Fibroblast of skin of left biceps (primary cell): ENCODE data around the gene PSD4.

Source experiments
- DNase-seq, 2 experiments: peaks; one replicate each; pipeline ENCODE4 v3.0.0-alpha.2; 2013; ENCODE audit warnings: low read depth in 2 of 2

The PSD4 gene

GRCh38 chr2:113184531-113185230 lies 10.9 kb downstream of the PSD4 start:
- DNase-seq = no peak

- no peak for DNase-seq
Observed at GRCh38 chr2:113185664-113186432, 12.1 kb downstream of the PSD4 start.

GRCh38 chr2:113186433-113186796 lies 12.6 kb downstream of the PSD4 start:
- no peak for DNase-seq

GRCh38 chr2:113187771-113188170 lies 14.0 kb downstream of the PSD4 start:
- no peak for DNase-seq

DNA sequence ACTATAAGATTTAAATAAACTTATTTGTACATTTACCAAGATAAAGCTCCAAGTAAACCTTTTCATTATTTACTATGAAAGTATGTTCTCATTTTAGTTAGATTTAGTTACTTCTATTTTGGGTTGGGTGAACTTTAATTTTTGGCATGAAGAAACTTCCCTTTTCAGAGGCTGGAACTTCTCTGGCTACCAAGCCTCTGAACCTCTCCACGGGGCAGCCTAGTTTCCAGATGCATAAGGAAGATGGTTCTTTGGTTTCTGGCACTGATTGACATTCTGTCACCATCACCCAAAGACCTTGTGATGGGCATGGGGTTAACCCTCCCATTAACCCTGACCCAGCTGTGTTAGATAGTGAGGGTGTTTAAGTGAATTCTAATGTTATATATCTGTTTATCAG lies 17.1 kb downstream of the PSD4 start:
- no peak for DNase-seq

- no peak for DNase-seq
Observed at GRCh38 chr2:113192459-113193100, 18.8 kb downstream of the PSD4 start.

- DNase-seq = no peak
Observed at GRCh38 chr2:113195923-113196501, 22.2 kb downstream of the PSD4 start.

- no peak for DNase-seq
Observed at GRCh38 chr2:113196839-113197238, 23.1 kb downstream of the PSD4 start.

GRCh38 chr2:113197347-113198047 lies 23.7 kb downstream of the PSD4 start:
- no peak for DNase-seq

GRCh38 chr2:113198048-113198789 lies 24.4 kb downstream of the PSD4 start:
- no peak for DNase-seq

DNA sequence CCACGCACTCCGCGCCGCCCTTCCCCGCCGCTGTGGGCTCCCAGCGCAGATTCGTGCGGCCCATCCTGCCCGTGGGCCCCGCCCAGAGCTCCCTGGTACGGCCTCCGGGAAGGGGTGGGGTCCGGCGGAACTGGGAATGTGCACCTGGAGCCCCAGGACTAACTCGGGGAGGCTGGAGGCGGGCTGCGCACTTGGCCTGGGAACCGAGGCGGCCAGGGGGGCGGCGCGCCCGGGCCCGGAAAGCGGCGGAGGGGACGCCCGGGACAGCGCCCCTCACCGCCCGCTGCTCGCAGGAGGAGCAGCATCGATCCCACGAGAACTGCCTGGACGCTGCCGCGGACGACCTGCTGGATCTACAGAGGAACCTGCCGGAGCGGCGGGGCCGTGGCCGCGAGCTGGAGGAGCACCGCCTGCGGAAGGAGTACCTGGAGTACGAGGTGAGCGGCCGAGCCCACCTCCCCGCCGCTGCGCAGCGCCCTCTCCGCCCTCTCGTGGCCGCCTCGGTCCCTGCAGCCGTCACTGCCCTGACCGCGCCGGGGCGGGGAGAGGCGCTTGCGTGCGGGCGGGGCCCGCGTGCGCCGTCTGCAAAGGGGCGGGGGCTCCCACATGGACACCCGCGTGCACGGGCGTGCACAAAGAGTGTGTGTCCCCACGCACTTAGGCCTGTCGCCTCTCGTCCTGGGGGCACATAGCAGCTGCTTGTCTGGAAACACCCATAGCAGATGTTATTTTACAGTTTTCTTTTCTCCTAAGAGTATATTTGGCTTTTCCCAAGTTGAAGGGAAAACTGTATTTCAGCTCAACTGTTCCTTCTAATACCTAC lies 25.2 kb downstream of the PSD4 start:
- peak; percentile 20 to 41 for DNase-seq

- no peak for DNase-seq
Observed at GRCh38 chr2:113200236-113200635, 26.5 kb downstream of the PSD4 start.

- no peak for DNase-seq
Observed at GRCh38 chr2:113200736-113201490, 27.1 kb downstream of the PSD4 start.

DNA sequence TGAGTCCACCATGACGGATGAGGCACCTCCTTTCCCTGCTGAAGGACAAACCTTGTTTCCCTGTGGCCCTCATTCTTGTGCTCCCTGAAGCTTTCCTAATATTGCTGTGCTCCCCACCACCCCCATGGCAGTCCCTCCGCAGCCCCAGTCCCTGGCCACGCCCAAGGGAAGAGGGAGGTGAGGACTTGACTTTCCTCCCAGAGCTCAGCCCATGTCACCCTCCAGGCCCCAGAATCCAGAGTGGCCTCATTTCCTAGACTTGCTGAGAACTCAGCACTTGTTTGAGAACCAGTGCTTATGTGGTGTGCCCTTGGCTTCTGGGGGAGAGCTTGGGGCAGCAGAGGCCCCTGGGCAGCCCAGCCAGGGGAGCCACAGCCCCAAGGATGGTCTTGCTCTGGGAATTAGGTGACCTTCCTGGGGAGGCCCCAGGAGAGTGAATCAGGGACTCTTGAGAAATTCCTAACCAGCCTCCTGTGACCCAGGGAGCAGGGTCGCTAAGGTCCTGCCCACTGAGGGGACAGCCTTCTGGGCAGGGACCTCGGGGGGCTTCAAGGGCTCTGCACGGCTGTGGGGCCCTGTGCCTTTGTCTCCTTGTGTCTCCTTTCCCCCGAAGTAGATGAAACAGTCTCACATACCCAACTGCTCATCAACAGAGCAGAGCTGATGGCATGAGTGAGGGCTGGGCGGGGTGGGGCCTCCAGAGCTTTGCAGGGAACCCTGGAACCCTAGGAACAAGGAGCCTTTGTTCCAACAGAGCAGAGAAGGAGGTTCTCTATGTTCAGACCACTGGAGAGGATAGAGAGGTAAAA lies 27.9 kb downstream of the PSD4 start:
- DNase-seq = no peak

DNA sequence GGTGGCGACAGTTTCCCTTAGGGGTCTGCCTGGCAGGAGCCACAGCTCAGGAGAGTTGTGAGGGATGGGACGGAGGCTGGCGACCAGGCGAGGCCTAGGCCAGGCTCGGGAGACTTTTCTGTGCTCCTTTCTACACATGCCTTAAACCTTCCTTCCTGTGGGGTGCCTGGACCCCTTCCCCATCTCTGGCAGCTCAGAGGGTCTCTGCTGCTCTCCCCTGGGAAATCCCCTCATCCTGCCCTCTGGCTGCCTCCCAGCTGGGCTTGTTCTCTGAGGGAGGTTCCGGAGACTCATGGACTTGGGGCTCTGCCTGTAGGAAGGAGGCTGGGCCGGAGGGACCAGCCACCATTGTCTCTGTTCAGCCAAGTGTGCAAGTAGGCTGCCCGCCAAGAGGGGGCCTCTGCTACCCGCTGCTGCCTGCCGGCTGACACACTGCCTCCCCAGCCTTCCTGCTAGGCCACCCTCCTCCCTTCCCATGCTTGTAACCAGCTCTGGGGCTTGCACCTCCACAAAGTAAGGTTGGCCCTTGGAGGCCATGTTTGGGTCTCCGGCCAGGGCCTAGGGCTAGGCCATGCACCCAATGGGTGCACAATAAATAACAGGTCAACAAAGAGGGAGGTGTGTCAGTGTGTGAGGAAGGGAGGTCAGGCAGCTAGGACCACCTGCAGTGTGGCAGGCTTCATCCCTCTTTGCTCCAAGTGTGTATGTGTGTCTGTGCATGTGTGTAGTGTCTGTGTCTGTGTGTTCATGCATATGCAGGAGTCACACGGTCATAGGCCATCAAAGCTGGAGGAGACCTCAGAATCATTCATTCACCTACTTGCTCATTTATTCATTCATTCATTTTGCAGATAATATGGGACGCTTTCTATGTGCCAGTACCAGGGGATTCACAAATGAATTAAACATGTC lies 28.8 kb downstream of the PSD4 start:
- DNase-seq = no peak

- DNase-seq = no peak
Observed at GRCh38 chr2:113203217-113203530, 29.4 kb downstream of the PSD4 start.

- DNase-seq = peak in 1 of 2 experiments; percentile 23
Observed at GRCh38 chr2:113203901-113204519, 30.2 kb downstream of the PSD4 start.
